H1 (cell line): Measurements from ENCODE around the gene UIMC1. TPM values are rescaled to one million over a fixed set of nuclear protein-coding genes. Genes with fewer than 3 reads are reported as not detected.

Source experiments
- CTCF ChIA-PET: fragments of 300-600 bp; sonication (Branson Sonifier 250); formaldehyde crosslinking; loops from one replicate; lab custom pipeline; 2021; ENCODE audit not compliant: partially characterized antibody; lab: Charles Lee
- POLR2A ChIA-PET: fragments of 300-600 bp; sonication (Branson Sonifier 250); formaldehyde crosslinking; loops from one replicate; lab custom pipeline; 2021; ENCODE audit warnings: inconsistent platforms; ENCODE audit not compliant: partially characterized antibody; lab: Charles Lee
- DNase-seq, 2 experiments: peaks; one replicate each; pipeline versions ENCODE4 v3.0.0 to v3.0.0-alpha.2; 2010 to 2022; ENCODE audit warnings: low spot score in 2 of 2, low read depth in 1 of 2, mixed read lengths in 1 of 2
- FAIRE-seq: peaks from 2 replicates; lab custom pipeline; 2011; peaks lifted over from hg19 to GRCh38; lab: Jason Lieb, UNC
- H2AFZ ChIP-seq: 2 replicates; pipeline ENCODE4 v1.8.1; 2012; ENCODE audit warnings: low read length, inconsistent platforms
- H2AK5ac ChIP-seq: 2 replicates; pipeline ENCODE4 v1.6.1; 2013; ENCODE audit warnings: low read depth, low read length
- H2BK120ac ChIP-seq: replicated peaks from 2 replicates; pipeline ENCODE3; 2013; ENCODE audit warnings: low read depth, low read length, inconsistent platforms
- H2BK12ac ChIP-seq: 2 replicates; pipeline ENCODE4 v1.6.1; 2013; ENCODE audit warnings: low read depth, low read length
- H2BK15ac ChIP-seq: 2 replicates; pipeline ENCODE4 v1.6.1; 2013; ENCODE audit warnings: low read length
- H2BK20ac ChIP-seq: 2 replicates; pipeline ENCODE4 v1.6.1; 2013; ENCODE audit warnings: low read length
- H2BK5ac ChIP-seq: 2 replicates; pipeline ENCODE4 v1.6.1; 2013; ENCODE audit warnings: low read depth, low read length
- H3K14ac ChIP-seq: 2 replicates; pipeline ENCODE4 v1.6.1; 2013; ENCODE audit warnings: inconsistent platforms; ENCODE audit not compliant: insufficient read length
- H3K18ac ChIP-seq: 2 replicates; pipeline ENCODE4 v1.6.1; 2013; ENCODE audit warnings: low read length; ENCODE audit errors: extremely low read depth
- H3K23ac ChIP-seq: 2 replicates; pipeline ENCODE4 v1.6.1; 2013; ENCODE audit warnings: inconsistent platforms; ENCODE audit not compliant: insufficient read length
- H3K23me2 ChIP-seq: 2 replicates; pipeline ENCODE4 v1.6.1; 2013; ENCODE audit warnings: low read depth, low read length
- H3K27ac ChIP-seq: 2 replicates; pipeline ENCODE4 v1.6.1; 2011; ENCODE audit warnings: low read depth, low read length, inconsistent platforms
- H3K27me3 ChIP-seq, 4 experiments: replicated peaks in 1 of 4; 1 replicate in 1 of 4; 2 replicates in 3 of 4; pipeline versions ENCODE4 v1.6.1 to v1.8.1; 2011 to 2013; ENCODE audit warnings: low read length in 3 of 4, mild to moderate bottlenecking in 3 of 4, inconsistent platforms in 2 of 4, mixed read lengths in 2 of 4, moderate library complexity in 1 of 4; ENCODE audit not compliant: control insufficient read depth in 3 of 4, insufficient read depth in 3 of 4; ENCODE audit errors: extremely low read depth in 1 of 4
- H3K36me3 ChIP-seq, 4 experiments: 2 replicates each; pipeline versions ENCODE4 v1.6.1 to v1.8.1; 2011 to 2013; ENCODE audit warnings: mild to moderate bottlenecking in 4 of 4, low read length in 3 of 4, moderate library complexity in 2 of 4, control low read depth in 1 of 4, inconsistent platforms in 1 of 4; ENCODE audit not compliant: insufficient read depth in 4 of 4, control insufficient read depth in 2 of 4
- H3K4ac ChIP-seq: replicated peaks from 2 replicates; pipeline ENCODE3; 2013; ENCODE audit warnings: low read length, low read depth, mixed read lengths, inconsistent platforms; ENCODE audit not compliant: insufficient read length
- H3K4me1 ChIP-seq, 4 experiments: replicated peaks in 1 of 4; 1 replicate in 1 of 4; 2 replicates in 3 of 4; pipeline versions ENCODE4 v1.6.1 to v1.8.1; 2011 to 2013; ENCODE audit warnings: low read length in 3 of 4, inconsistent platforms in 2 of 4, mixed read lengths in 1 of 4; ENCODE audit not compliant: insufficient read depth in 4 of 4, control insufficient read depth in 3 of 4
- H3K4me2 ChIP-seq, 2 experiments: 2 replicates each; pipeline versions ENCODE4 v1.6.1 to v1.8.1; 2011 to 2013; ENCODE audit warnings: low read depth in 2 of 2, low read length in 2 of 2, control low read depth in 1 of 2, inconsistent platforms in 1 of 2, mild to moderate bottlenecking in 1 of 2; ENCODE audit not compliant: insufficient read depth in 1 of 2
- H3K4me3 ChIP-seq, 4 experiments: fragments of 200-600, 300-600 bp in 1 of 4; sonication (generic), shearing (Covaris generic), sonication (Bioruptor Twin) in 1 of 4; 2 replicates each; pipeline versions ENCODE4 v1.5.1 to v1.8.1; 2011 to 2016; ENCODE audit warnings: low read length in 4 of 4, low read depth in 3 of 4, control low read depth in 2 of 4, inconsistent platforms in 2 of 4, mild to moderate bottlenecking in 2 of 4, mixed read lengths in 1 of 4, moderate library complexity in 1 of 4; ENCODE audit not compliant: insufficient read depth in 2 of 4; ENCODE audit errors: extremely low read depth in 1 of 4
- H3K56ac ChIP-seq: replicated peaks from 2 replicates; pipeline ENCODE3; 2013; ENCODE audit warnings: low read depth, mild to moderate bottlenecking, mixed read lengths, low read length, inconsistent platforms; ENCODE audit not compliant: insufficient read length
- H3K79me1 ChIP-seq: 2 replicates; pipeline ENCODE4 v1.6.1; 2013; ENCODE audit warnings: low read depth, low read length, control low read depth
- H3K79me2 ChIP-seq, 2 experiments: 2 replicates each; pipeline versions ENCODE4 v1.6.1 to v1.8.1; 2012 to 2013; ENCODE audit warnings: low read length in 2 of 2, mild to moderate bottlenecking in 2 of 2, inconsistent platforms in 1 of 2; ENCODE audit not compliant: insufficient read depth in 2 of 2, control insufficient read depth in 1 of 2
- H3K9ac ChIP-seq, 4 experiments: replicated peaks in 1 of 4; 1 replicate in 1 of 4; 2 replicates in 3 of 4; pipeline versions ENCODE4 v1.6.1 to v1.8.1; 2011 to 2013; ENCODE audit warnings: low read depth in 3 of 4, low read length in 3 of 4, control low read depth in 2 of 4, mild to moderate bottlenecking in 2 of 4, moderate library complexity in 2 of 4, inconsistent platforms in 1 of 4; ENCODE audit errors: extremely low read depth in 1 of 4
- H3K9me3 ChIP-seq, 2 experiments: 2 replicates each; pipeline versions ENCODE4 v1.6.1 to v1.8.1; 2012 to 2013; ENCODE audit warnings: mild to moderate bottlenecking in 2 of 2, moderate library complexity in 2 of 2, control low read depth in 1 of 2, inconsistent platforms in 1 of 2, low read depth in 1 of 2, low read length in 1 of 2, mixed read lengths in 1 of 2; ENCODE audit not compliant: insufficient read depth in 2 of 2
- H4K20me1 ChIP-seq, 2 experiments: replicated peaks in 1 of 2; 2 replicates each; pipeline versions ENCODE3 to v1.8.1; 2011 to 2013; ENCODE audit warnings: inconsistent platforms in 2 of 2, low read length in 2 of 2, mild to moderate bottlenecking in 1 of 2; ENCODE audit not compliant: insufficient read depth in 2 of 2, control insufficient read depth in 1 of 2
- H4K5ac ChIP-seq: 2 replicates; pipeline ENCODE4 v1.6.1; 2013; ENCODE audit warnings: low read length, low read depth, mixed read lengths, inconsistent platforms; ENCODE audit not compliant: insufficient read length
- H4K8ac ChIP-seq: 2 replicates; pipeline ENCODE4 v1.8.0; 2013; ENCODE audit warnings: mild to moderate bottlenecking, moderate library complexity, low read length, inconsistent platforms; ENCODE audit not compliant: insufficient read depth; ENCODE audit errors: extremely low read depth
- H4K91ac ChIP-seq: replicated peaks from 2 replicates; pipeline ENCODE3; 2013; ENCODE audit warnings: low read length, mixed read lengths, inconsistent platforms; ENCODE audit not compliant: insufficient read length
- EGR1 ChIP-seq: IDR thresholded peaks from 2 replicates; pipeline ENCODE4 v1.6.1; 2011; ENCODE audit warnings: low read depth, low read length, borderline replicate concordance
- RFX5 ChIP-seq: IDR thresholded peaks from 2 replicates; pipeline ENCODE4 v1.6.1; 2011; ENCODE audit warnings: low read depth, low read length, improper control_type of control experiment, borderline replicate concordance
- WGBS, 2 experiments: shearing (Covaris generic) in 1 of 2; methylation state at CpG; one replicate each; pipeline versions ENCODE4 v1.1.6 to v1.1.7; 2013 to 2015; ENCODE audit warnings: low lambda C conversion rate in 2 of 2, mixed read lengths in 2 of 2, inconsistent platforms in 1 of 2, low coverage in 1 of 2, missing lambda C conversion rate in 1 of 2; ENCODE audit not compliant: insufficient replicate concordance in 2 of 2, insufficient coverage in 1 of 2, insufficient read length in 1 of 2; ENCODE audit errors: extremely low coverage in 1 of 2, missing lambda C conversion rate in 1 of 2; 5-methylcytosine and 5-hydroxymethylcytosine counted together
- polyA plus RNA-seq, 7 experiments: library from polyadenylated mRNA; depleted of rRNA in 3 of 7; stranded (reverse) in 5 of 7; unstranded in 2 of 7; fragments of >200 nt in 5 of 7; fragments of 200-250 nt in 2 of 7; gene quantifications; 1 replicate in 5 of 7; 2 replicates in 1 of 7; 4 replicates in 1 of 7; pipeline versions ENCODE4 v1.2.1 to v1.2.3, GENCODE V29; 2011 to 2013; ENCODE audit warnings: missing spikeins in 2 of 7, mixed read lengths in 2 of 7
- total RNA-seq: library from RNA; stranded (reverse); fragmentation: NEBNext Ultra II Directional; extraction: Animal tissue kit (Norgen Biotek cat#: 25700); gene quantifications from 2 replicates; pipeline ENCODE4 v1.2.1, GENCODE V29; 2021

UIMC1 gene
- total and polyA plus RNA-seq, 2 of the 8 experiments (the other 6 are each of a cell fraction or from before 2014, with no cell fraction given): 12.8 to 43.7 TPM

DNA sequence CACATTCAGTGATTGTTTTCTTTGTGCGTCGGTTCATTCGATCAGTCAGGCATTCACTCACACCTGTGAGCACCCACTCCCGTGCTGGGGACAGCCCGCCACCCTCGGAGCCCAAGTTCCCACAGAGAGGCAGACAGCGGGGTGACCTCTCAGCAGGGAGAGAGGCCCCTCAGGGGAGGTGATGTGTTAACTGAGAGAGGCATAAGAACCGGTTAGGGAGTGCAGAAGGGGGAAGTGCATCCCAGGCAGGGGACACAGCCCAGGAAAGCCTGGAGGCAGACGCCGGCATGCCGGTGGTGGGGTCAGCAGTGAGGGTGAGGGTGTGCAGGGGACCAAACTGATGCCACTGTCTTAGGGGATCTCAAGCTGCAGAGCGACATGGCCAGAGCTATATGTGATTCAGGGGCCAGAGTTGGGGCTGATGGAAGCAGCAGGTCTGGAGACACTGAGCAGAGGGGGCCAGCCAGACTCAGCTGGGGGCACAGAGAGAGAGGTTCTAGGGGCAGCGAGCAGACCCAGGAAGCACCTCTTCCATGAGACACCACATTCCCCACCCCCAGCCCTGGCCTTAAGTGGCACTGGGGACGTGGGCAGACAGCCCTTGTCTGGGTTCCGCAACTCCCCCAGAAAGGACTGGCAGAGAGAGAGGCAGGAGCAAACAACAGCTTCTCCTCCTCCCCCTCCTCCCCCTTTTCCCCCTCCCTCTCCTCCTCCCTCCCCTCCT lies 143.4 kb downstream of the UIMC1 start:
- Histone ChIP-seq H3K14ac (no peak overlapping the region), H3K4me3 (peak overlapping the region in 3 of 4 experiments; percentile 1 to 21 (median 20); a peak in 3 of 8 replicates), H3K18ac (peak overlapping the region; percentile 93), H2BK120ac (peak overlapping the region; percentile 52), H3K27me3 (no peaks in the 10 kb centered on the region), H3K79me2 (no peaks in the 10 kb centered on the region), H2BK12ac (peak overlapping the region; percentile 96; the same call in 1 of the 2 replicates), H2BK20ac (peak overlapping the region; percentile 80), H2BK15ac (peak overlapping the region; percentile 72), H2AFZ (peak overlapping the region; percentile 53; the same call in 1 of the 2 replicates), H3K23ac (no peak overlapping the region), H4K20me1 (no peaks in the 10 kb centered on the region), H3K36me3 (no peaks in the 10 kb centered on the region), H3K9me3 (no peaks in the 10 kb centered on the region), H4K91ac (peak overlapping the region; percentile 12), H4K8ac (peak overlapping the region; percentile 7; the same call in 1 of the 2 replicates), H3K27ac (no peak overlapping the region), H3K23me2 (no peaks in the 10 kb centered on the region), H3K56ac (no peak overlapping the region), H3K4ac (peak overlapping the region; percentile 57), H3K4me2 (peak overlapping the region; percentile 40 to 47; a peak in 3 of 4 replicates), H2BK5ac (peak overlapping the region; percentile 93; the same call in 1 of the 2 replicates), H3K79me1 (no peaks in the 10 kb centered on the region), H2AK5ac (peak overlapping the region; percentile 65; the same call in 1 of the 2 replicates), H4K5ac (peak overlapping the region; percentile 5), H3K9ac (no peak overlapping the region; a peak in 2 of 7 replicates), H3K4me1 (peaks cover 6 to 40% (median 26%) of the 10 kb centered on the region in 4 experiments)
- no peak for TF ChIP-seq RFX5
- TF ChIP-seq EGR1: 0 out of 2 replicates have a peak, but pooled peaks have one; percentile 17
- ChIA-PET CTCF (interaction anchor here (0.6 to 6.5 kb wide), 9 partner anchors 10 to 204 kb away, joined by 3 to 39 read pairs (median 4); no protein-coding TSS in a partner anchor), POLR2A (interaction anchor here (0.6 to 2.0 kb wide), 7 partner anchors 11 to 193 kb away, joined by 3 to 5 read pairs (median 4); partner anchors contain the start of gene UIMC1)
- FAIRE-seq (no peak), DNase-seq (no peak)
- WGBS, 2 experiments: 52% methylated on average over 15 of the region's 15 CpGs; no CpG with 5 or more reads in 1 of the 2 experiments
